ENCODE measurements around the gene NFATC3. TPM values are rescaled to one million over a fixed set of nuclear protein-coding genes. Genes with fewer than 3 reads are reported as not detected.

Gene NFATC3
- total RNA-seq, 1 experiment from 2014 or later = 33.0 TPM

DNA sequence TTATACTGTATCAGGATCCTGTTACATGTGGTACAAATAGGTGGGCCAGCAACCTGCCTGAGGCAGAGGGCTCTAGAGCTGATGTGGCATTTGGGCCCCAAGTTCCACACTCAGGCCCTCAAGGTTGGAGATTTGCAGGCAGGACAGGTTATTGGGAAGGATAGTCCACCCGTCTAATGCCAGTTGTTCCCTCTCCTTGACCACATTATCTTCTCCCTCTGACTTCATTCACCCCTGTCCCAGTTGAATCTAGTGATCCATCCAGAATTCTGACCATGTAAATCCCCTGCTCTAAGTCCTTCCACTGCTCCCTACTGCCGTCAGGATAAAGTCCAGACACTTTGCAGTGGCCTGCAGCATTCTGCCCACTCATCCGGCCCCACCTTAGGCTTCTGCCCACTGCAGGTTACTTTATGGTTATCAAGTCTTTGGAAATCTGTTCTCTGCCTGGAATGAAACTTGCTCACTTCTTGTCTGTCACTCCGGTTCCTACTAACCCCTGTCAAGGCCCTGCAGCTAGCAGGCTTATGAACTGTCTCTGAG lies 1.9 kb upstream of the NFATC3 start:
- H3K27ac Mint-ChIP-seq = peak overlapping the region in 1 of 3 experiments; percentile 92; a peak in 3 of 7 replicates

More for the DNA sequence above, 1.9 kb upstream of the NFATC3 start:
- Histone ChIP-seq H3K4me2 (ENCODE audit: insufficient read depth, insufficient read length, low read length) (peak overlapping the region; percentile 48), H3K9ac (ENCODE audit: extremely low read depth, insufficient read length, low read length) (no peak overlapping the region), H3K4ac (ENCODE audit: low read depth, low read length) (no peak overlapping the region), H4K20me1 (ENCODE audit: control insufficient read depth, insufficient read depth, insufficient read length) (no peaks in the 10 kb centered on the region), H4K91ac (ENCODE audit: insufficient read length, low read depth, low read length) (no peak overlapping the region), H3K27ac (ENCODE audit: insufficient read length, low read depth, low read length) (no peak overlapping the region), H2BK120ac (ENCODE audit: low read depth, low read length, poor library complexity, severe bottlenecking) (no peak overlapping the region), H2BK5ac (ENCODE audit: insufficient read length, low read length) (no peak overlapping the region), H4K8ac (replicated peaks; ENCODE audit: insufficient read length, low read depth, low read length) (no peak overlapping the region), H3K18ac (ENCODE audit: insufficient read length, low read depth, low read length) (no peak overlapping the region), H3K23ac (ENCODE audit: insufficient read length, low read depth, low read length) (no peak overlapping the region), H3K23me2 (ENCODE audit: insufficient read length, low read depth, low read length, poor library complexity, severe bottlenecking) (peaks cover 12% of the 10 kb centered on the region), H3K9me3 (ENCODE audit: control insufficient read depth, low read depth, low read length) (no peaks in the 10 kb centered on the region), H3K4me1 (ENCODE audit: insufficient read depth, low read length) (no peaks in the 10 kb centered on the region; the same call in 1 of the 2 replicates), H3K56ac (ENCODE audit: insufficient read length, low read depth, low read length) (no peak overlapping the region), H3K14ac (ENCODE audit: insufficient read depth, low read length) (no peak overlapping the region), H3T11ph (ENCODE audit: low read length) (no peak overlapping the region), H4K5ac (ENCODE audit: insufficient read length, low read depth, low read length) (no peak overlapping the region), H2AFZ (ENCODE audit: low read length) (no peak overlapping the region), H3K79me1 (ENCODE audit: insufficient read depth, low read depth, low read length, poor library complexity, severe bottlenecking) (no peaks in the 10 kb centered on the region), H3K27me3 (ENCODE audit: insufficient read depth, low read length) (no peaks in the 10 kb centered on the region), H2BK15ac (ENCODE audit: low read depth, low read length) (no peak overlapping the region), H2BK12ac (ENCODE audit: insufficient read length, low read depth, low read length) (no peak overlapping the region), H2AK5ac (ENCODE audit: insufficient read length, low read length) (no peak overlapping the region), H2BK20ac (ENCODE audit: low read depth, low read length, poor library complexity, severe bottlenecking) (no peak overlapping the region), H3K79me2 (ENCODE audit: insufficient read depth, low read length) (peaks cover 7% of the 10 kb centered on the region; the same call in 1 of the 2 replicates)
- Mint-ChIP-seq H3K27me3 (ENCODE audit: low read depth) (no peaks in the 10 kb centered on the region; the same call in 1 of the 2 replicates), H3K4me1 (peaks cover 19 to 21% of the 10 kb centered on the region in 2 experiments), H3K36me3 (ENCODE audit: insufficient read depth in 1 of 3, low read depth in 3 of 3) (peaks cover under 1 to 3% (median 2%) of the 10 kb centered on the region in 3 experiments; a peak in 4 of 7 replicates), H3K9me3 (peaks cover 0 to 3% of the 10 kb centered on the region in 2 experiments; a peak in 1 of 5 replicates), H3K4me3 (peak overlapping the region; percentile 99 to 100)
- no peak for DNase-seq
- WGBS (ENCODE audit: extremely low coverage, insufficient read length, low lambda C conversion rate) = no CpG with 5 or more reads among the region's 4 CpGs
- TF ChIP-seq, protein P1, sequence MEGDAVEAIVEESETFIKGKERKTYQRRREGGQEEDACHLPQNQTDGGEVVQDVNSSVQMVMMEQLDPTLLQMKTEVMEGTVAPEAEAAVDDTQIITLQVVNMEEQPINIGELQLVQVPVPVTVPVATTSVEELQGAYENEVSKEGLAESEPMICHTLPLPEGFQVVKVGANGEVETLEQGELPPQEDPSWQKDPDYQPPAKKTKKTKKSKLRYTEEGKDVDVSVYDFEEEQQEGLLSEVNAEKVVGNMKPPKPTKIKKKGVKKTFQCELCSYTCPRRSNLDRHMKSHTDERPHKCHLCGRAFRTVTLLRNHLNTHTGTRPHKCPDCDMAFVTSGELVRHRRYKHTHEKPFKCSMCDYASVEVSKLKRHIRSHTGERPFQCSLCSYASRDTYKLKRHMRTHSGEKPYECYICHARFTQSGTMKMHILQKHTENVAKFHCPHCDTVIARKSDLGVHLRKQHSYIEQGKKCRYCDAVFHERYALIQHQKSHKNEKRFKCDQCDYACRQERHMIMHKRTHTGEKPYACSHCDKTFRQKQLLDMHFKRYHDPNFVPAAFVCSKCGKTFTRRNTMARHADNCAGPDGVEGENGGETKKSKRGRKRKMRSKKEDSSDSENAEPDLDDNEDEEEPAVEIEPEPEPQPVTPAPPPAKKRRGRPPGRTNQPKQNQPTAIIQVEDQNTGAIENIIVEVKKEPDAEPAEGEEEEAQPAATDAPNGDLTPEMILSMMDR (conservative IDR thresholded peaks at IDR 0.05) = no peak
